ENCODE data around the gene MAML2. TPM values are rescaled to one million over a fixed set of nuclear protein-coding genes. Genes with fewer than 3 reads are reported as not detected.

The MAML2 gene
- total RNA-seq, 1 experiment from 2014 or later: 2.9 TPM

DNA sequence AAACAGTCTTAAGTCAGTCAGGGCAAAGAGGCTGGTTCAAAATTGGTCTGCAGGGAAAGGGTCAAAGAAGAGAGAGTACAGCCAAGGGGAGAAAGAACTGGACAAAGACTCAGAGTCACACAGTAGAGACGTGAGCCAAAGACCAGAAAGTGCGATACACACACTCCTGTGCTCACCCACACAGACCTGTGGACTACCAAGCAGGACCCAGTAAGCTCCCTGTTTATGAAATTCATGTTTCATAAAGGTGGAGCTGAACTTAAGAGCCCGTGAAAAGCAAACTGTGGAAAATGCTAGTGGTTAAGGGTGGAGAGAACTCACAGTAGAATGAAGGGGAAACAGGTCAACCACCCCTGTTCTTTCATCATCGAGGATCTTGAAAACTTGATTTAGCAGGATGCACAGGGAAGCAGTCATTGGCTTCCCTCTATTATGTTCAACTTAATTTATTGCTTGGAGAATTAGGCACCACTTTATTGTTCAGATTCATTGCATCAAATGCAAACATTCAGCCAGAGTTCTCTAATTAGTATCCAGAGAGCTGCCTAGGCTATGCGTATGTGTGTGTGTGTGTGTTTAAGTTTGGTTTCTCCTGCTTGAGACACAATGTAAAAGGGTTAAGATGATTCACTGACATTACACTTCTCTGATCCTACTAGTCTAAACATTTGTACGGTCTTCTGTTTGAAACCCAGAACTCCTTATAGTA lies 258.2 kb downstream of the MAML2 start:
- Histone ChIP-seq H3K4me3 (ENCODE audit: low read depth in 2 of 2, low read length in 2 of 2) (no peak overlapping the region), H3K4me1 (ENCODE audit: control insufficient read depth, insufficient read depth, low read length) (no peaks in the 10 kb centered on the region), H3K36me3 (ENCODE audit: control insufficient read depth, insufficient read depth, low read length) (no peaks in the 10 kb centered on the region), H3K27me3 (ENCODE audit: control insufficient read depth, insufficient read depth, low read length) (no peaks in the 10 kb centered on the region), H3K27ac (ENCODE audit: low read length) (no peak overlapping the region), H3K9me3 (ENCODE audit: control insufficient read depth, insufficient read depth, low read depth, low read length) (no peaks in the 10 kb centered on the region)
- ChIA-PET CTCF (no interaction called here), POLR2A (no interaction called here)
- in situ Hi-C loops (cut with HindIII; ENCODE audit: low pct_unique_long_range_greater_than_20kb, low sequenced_read_pairs): no loop called here
- ATAC-seq (no peak), DNase-seq (ENCODE audit: low read depth, low spot score) (no peak)
- intact Hi-C loops (cut with micrococcal nuclease; ENCODE audit: unreplicated experiment): no loop called here
- TF ChIP-seq POLR2AphosphoS5 (IDR thresholded peaks at IDR 0.05; ENCODE audit: low read depth, low read length): no peak
- TF ChIP-seq, protein P1, sequence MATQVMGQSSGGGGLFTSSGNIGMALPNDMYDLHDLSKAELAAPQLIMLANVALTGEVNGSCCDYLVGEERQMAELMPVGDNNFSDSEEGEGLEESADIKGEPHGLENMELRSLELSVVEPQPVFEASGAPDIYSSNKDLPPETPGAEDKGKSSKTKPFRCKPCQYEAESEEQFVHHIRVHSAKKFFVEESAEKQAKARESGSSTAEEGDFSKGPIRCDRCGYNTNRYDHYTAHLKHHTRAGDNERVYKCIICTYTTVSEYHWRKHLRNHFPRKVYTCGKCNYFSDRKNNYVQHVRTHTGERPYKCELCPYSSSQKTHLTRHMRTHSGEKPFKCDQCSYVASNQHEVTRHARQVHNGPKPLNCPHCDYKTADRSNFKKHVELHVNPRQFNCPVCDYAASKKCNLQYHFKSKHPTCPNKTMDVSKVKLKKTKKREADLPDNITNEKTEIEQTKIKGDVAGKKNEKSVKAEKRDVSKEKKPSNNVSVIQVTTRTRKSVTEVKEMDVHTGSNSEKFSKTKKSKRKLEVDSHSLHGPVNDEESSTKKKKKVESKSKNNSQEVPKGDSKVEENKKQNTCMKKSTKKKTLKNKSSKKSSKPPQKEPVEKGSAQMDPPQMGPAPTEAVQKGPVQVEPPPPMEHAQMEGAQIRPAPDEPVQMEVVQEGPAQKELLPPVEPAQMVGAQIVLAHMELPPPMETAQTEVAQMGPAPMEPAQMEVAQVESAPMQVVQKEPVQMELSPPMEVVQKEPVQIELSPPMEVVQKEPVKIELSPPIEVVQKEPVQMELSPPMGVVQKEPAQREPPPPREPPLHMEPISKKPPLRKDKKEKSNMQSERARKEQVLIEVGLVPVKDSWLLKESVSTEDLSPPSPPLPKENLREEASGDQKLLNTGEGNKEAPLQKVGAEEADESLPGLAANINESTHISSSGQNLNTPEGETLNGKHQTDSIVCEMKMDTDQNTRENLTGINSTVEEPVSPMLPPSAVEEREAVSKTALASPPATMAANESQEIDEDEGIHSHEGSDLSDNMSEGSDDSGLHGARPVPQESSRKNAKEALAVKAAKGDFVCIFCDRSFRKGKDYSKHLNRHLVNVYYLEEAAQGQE (IDR thresholded peaks at IDR 0.05; ENCODE audit: insufficient read depth in 1 of 2, low read depth in 2 of 2, low read length in 1 of 2): no peak
- TF ChIP-seq, protein P2, sequence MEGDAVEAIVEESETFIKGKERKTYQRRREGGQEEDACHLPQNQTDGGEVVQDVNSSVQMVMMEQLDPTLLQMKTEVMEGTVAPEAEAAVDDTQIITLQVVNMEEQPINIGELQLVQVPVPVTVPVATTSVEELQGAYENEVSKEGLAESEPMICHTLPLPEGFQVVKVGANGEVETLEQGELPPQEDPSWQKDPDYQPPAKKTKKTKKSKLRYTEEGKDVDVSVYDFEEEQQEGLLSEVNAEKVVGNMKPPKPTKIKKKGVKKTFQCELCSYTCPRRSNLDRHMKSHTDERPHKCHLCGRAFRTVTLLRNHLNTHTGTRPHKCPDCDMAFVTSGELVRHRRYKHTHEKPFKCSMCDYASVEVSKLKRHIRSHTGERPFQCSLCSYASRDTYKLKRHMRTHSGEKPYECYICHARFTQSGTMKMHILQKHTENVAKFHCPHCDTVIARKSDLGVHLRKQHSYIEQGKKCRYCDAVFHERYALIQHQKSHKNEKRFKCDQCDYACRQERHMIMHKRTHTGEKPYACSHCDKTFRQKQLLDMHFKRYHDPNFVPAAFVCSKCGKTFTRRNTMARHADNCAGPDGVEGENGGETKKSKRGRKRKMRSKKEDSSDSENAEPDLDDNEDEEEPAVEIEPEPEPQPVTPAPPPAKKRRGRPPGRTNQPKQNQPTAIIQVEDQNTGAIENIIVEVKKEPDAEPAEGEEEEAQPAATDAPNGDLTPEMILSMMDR (IDR thresholded peaks at IDR 0.05): no peak
- BruUV-seq (replicated peaks): no TSS peak

DNA sequence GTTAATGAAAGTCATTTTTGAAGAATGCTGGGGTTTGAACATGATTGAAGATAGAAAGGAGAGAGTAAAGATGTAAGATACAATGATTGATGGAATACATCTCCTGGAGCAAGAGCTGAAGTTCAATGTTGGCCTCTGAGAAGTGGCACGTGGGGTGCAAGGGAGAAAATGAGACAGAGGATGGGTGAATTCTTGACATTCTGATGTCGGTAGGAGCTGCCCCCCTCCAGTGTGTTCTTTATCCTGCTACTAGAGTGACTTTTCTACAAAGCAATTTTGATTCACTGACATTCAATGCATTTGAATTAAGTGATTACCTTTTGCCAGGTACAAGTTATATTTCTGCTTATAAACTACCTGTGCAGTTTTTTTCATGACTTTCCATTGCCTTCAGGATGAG lies 260.1 kb downstream of the MAML2 start:
- ATAC-seq: no peak
- POLR2A ChIA-PET: interaction anchor here (0.8 kb wide), 1 partner anchor 307 kb away, joined by 3 read pairs; the partner anchor contains the start of genes CCDC82 and JRKL
- in situ Hi-C loops (cut with HindIII; ENCODE audit: low pct_unique_long_range_greater_than_20kb, low sequenced_read_pairs): no loop called here

More for the DNA sequence above, 260.1 kb downstream of the MAML2 start:
- intact Hi-C loops (cut with micrococcal nuclease; ENCODE audit: unreplicated experiment): no loop called here
- H3K9me3 ChIP-seq (ENCODE audit: control insufficient read depth, insufficient read depth, low read depth, low read length): no peaks in the 10 kb centered on the region
- H3K36me3 ChIP-seq (ENCODE audit: control insufficient read depth, insufficient read depth, low read length): no peaks in the 10 kb centered on the region
- CTCF ChIA-PET: interaction anchor here (1.1 kb wide), 1 partner anchor 260 kb away, joined by 3 read pairs; the partner anchor contains the start of gene MAML2
- no peaks in the 10 kb centered on the region for H3K4me1 ChIP-seq (ENCODE audit: control insufficient read depth, insufficient read depth, low read length)
- DNase-seq (ENCODE audit: low read depth, low spot score): no peak
- H3K27ac ChIP-seq (ENCODE audit: low read length): no peak overlapping the region
- no TSS peak for BruUV-seq (replicated peaks)
- TF ChIP-seq, protein P2 (IDR thresholded peaks at IDR 0.05): no peak
- TF ChIP-seq, protein P1 (IDR thresholded peaks at IDR 0.05; ENCODE audit: insufficient read depth in 1 of 2, low read depth in 2 of 2, low read length in 1 of 2): no peak
- no peak for TF ChIP-seq POLR2AphosphoS5 (IDR thresholded peaks at IDR 0.05; ENCODE audit: low read depth, low read length)
- TF ChIP-seq TCF7L2 (IDR thresholded peaks at IDR 0.05; ENCODE audit: low read depth, low read length): no peak
- no peak for TF ChIP-seq SIN3A (IDR thresholded peaks at IDR 0.05; ENCODE audit: borderline replicate concordance, insufficient read depth, low read depth, low read length)
- no peak overlapping the region for H3K4me3 ChIP-seq (ENCODE audit: low read depth in 2 of 2, low read length in 2 of 2)
- H3K27me3 ChIP-seq (ENCODE audit: control insufficient read depth, insufficient read depth, low read length): no peaks in the 10 kb centered on the region

All from Panc1 (cell line).